Amygdala (tissue), 56 donors: ENCODE measurements around the gene PFAS.
A peak's percentile ranks its signal among the peaks of the same experiment; 100 is the strongest.

ENCODE experiments used
- DNase-seq, 56 donors: peaks; one replicate each; lab custom pipeline; 2025; lab: John Stamatoyannopoulos, UW

PFAS gene

DNA sequence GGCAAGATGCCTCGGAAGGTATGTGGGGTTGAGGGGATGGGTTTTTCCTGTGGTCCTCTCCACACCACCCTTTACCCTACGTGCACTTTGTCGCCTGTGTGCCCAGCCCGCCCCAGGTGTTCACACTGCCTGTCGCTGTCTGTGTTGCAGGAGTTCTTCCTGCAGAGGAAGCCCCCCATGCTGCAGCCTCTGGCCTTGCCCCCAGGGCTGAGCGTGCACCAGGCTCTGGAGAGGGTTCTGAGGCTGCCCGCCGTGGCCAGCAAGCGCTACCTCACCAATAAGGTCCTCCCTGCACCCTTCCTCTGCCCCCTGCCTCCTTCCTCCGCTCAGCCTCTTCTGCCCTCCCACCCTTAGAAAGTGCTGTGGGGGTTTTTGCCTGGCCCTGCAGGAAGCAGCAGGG lies 15.2 kb downstream of the PFAS start:
- DNase-seq = no peak

DNA sequence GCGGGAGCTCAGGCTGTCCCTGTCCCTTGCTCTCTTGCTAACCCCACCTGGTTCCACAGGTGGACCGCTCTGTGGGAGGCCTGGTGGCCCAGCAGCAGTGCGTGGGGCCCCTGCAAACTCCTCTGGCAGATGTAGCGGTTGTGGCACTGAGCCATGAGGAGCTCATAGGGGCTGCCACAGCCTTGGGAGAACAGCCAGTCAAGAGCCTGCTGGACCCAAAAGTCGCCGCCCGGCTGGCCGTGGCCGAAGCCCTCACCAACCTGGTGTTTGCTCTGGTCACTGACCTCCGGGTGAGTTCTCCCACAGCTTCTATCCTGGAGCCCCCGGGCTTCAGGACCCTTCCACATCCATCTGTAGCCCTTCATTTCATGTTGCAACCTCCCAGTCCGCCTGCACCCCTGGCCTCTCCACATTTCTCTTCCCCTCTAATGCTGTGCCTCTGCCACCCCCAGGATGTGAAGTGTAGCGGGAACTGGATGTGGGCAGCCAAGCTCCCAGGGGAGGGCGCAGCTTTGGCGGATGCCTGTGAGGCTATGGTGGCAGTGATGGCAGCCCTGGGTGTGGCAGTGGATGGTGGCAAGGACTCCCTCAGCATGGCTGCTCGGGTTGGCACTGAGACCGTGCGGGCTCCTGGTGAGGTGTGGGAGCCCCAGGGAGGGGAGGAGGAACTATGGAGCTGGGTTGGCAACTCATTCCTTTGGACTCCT lies 15.9 kb downstream of the PFAS start:
- no peak for DNase-seq

DNA sequence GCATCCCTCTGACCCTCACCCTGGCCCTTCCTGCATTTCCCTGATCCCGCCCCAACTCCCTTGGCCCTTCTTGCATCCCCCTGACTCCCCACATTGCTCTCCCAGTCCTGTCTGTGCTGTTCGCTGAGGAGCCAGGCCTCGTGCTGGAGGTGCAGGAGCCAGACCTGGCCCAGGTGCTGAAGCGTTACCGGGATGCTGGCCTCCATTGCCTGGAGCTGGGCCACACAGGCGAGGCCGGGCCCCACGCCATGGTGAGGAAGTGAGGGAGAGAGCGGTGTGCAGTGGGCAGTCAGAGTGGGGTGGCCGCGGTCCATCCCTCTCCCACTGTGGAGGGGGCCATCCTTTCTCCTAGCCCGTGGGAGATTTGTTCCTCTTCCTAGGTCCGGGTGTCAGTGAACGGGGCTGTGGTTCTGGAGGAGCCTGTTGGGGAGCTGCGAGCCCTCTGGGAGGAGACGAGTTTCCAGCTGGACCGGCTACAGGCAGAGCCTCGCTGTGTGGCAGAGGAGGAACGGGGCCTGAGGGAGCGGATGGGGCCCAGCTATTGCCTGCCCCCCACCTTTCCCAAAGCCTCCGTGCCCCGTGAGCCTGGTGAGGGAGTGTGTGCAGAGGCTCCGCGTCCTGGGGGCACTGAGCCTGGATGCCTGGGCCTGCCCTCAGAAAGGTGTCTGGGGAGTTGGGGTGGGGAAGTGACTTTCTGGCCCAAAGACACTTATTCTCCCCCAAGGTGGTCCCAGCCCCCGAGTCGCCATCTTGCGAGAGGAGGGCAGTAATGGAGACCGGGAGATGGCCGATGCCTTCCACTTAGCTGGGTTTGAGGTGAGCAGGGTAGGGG lies 17.8 kb downstream of the PFAS start:
- no peak for DNase-seq

DNA sequence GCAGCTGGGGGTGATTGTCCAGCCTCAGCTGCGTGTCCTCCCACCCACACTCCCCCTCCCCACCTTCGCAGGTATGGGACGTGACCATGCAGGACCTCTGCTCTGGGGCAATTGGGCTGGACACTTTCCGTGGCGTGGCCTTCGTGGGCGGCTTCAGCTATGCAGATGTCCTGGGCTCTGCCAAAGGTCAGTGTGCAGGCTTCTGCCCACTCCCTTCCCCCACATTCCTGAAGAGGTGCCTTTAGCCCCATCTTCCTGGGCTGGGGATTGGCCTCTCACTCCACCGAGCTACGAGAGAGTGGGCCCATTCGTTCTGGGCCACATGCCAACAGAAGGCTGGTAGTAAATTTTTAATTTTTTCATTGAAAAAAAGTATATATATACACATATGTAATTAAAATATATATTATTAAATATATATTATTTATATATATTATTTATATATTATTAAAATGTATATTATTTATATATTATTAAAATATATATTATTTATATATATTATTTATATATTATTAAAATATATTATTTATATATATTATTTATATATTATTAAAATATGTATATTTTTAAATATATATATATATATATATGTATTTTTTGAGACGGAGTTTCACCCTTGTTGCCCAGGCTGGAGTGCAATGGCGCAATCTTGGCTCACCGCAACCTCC lies 18.5 kb downstream of the PFAS start:
- DNase-seq = no peak

DNA sequence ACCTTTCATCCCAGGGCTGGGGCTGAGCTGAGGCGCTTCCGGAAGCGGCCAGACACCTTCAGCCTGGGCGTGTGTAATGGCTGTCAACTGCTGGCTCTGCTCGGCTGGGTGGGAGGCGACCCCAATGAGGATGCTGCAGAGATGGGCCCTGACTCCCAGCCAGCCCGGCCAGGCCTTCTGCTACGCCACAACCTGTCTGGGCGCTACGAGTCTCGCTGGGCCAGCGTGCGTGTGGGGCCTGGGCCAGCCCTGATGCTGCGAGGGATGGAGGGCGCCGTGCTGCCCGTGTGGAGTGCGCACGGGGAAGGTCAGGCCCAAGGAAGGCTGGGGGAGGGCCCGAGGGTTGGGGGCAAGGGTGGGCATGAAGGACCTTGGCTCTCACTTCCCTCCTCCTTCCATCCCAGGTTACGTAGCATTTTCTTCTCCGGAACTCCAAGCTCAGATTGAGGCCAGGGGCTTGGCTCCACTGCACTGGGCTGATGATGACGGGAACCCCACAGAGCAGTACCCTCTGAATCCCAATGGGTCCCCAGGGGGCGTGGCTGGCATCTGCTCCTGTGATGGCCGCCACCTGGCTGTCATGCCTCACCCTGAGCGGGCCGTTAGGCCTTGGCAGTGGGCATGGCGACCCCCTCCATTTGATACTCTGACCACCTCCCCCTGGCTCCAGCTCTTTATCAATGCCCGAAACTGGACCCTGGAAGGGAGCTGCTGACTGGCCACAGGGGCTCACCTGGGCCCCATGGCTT lies 19.6 kb downstream of the PFAS start:
- no peak for DNase-seq

DNA sequence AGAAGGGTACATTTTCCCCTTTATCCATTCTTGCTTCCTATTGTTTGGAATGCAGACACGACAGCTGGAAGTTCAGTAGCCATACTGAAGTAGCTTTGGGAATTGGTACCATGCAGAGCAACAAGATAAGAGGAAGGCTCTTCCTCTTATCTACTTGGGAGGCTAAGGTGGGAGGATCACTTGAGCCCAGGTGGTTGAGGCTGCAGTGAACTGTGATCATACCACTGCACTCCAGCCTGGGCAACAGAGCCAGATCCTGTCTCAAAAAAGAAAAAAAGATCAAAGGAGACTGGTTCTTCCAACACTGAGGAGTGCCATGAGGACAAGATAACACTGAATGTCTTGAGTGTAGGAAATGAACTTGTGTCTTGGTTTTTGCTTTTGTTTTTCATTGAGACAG lies 23.3 kb downstream of the PFAS start:
- no peak for DNase-seq

DNA sequence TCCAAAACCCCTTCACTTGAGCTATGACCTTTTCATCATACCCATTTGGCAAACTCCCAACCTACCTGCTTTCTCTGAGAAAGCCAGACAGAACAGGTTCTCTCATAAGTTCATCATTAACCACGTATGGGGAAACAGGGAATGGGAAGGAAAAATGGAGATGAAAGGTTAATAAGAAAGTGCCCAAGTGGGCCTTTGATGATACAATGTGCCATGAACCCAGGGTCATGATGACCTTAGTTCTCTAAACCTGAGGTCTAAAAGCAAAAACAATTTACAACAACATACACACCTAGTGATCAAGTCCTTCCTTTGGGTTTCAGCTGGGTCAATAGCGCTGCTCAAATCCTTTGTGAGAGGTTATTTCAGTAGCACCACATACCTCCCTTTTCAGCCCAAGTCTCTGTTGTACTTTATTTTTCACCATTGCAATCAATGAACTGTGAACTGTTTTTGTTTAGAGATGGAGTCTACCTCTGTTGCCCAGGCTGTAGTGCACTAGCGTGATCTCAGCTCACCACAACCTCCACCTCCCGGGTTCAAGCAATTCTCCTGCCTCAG lies 24.9 kb downstream of the PFAS start:
- DNase-seq = no peak

DNA sequence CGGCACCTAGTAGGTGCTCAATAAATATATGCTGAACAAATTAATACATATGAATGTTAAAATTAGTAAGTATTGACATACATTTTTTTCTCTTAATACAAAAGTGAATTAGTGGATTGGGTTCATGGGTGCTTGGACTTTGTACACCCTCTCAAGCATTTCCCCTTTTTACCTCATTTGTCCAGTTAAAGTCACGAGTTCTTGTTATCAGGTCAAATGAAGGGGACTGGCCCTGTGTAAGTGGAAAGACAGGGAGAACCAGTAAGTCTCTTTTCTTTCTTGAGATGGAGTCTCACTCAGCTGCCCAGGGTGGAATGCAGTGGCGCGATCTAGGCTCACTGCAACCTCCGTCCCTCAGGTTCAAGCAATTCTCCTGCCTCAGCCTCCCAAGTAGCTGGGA lies 25.7 kb downstream of the PFAS start:
- DNase-seq = no peak

DNA sequence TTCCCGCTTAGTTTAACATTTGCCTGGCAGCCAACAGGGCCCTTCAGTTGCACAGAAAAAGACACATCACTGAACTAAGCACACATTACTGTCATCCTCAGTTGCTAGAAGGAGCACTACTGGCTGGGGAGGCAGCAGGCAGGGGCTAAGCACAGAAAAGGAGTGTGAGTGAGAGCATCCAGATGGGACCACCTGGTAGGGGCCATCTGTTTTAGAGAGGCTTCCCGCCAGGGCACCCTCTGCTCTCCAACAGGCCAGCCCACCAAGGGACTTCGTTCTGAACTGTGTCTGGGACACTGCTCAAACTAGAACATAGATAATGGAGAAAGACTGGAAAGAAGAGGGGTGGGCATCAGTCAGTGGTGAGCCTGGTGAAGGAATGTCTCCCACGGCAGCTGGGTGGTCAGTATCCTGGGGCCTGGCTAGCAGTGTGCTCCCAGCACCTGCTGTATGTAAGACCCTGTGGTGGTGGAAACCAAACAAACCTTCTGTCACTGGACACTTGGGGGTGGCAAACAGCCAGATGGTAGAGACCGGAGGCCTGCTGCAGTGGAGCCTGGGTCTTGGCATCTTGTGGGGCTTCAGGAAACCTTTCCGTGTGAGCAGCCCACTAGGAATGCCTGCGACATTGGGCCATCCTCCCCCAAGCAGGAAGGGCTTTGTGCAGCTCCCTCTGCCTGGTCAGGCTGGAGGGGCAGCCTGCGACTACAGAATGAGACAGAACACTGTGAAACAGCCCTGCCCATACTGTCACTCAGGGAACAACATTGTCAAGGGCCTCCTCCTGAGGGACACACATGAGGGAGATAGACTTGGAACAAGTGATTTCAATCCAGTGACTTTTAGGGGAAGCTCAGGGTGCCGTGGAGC lies 26.6 kb downstream of the PFAS start:
- DNase-seq = no peak

DNA sequence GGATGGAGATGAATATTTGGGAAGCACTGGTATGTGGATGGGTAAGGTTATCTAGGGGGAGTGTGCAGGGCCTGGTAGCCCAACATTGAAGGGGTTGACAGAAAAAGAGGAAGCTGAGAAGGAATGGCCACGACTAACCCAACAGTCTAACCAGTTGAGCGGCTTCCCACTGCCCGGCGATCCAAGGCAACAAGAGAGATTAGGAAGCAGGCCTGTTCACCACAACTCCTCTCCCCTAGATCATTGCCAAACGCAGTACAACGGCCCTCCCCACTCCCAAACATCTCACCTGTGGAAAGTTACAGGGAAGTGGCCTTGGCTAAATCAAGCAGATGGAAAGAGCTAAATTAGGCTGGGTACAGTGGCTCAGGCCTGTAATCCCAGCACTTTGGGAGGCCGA lies 28.2 kb downstream of the PFAS start:
- no peak for DNase-seq

DNA sequence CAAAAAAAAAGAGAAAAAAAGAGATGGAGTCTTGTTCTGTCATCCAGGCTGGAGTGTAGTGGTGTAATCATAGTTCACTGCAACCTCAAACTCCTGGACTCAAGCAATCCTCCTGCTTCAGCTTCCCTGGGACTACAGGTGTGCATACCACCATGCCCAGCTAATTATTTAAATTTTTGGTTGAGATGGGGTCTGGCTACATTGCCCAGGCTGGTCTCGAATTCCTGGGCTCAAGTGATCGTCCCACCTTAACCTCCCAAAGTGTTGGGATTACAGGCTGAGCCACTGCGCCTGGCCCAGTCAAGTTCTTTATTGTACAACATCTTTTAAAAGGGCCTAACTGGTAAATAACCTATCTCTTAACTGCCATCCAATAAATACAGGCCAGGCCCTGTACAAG lies 33.3 kb downstream of the PFAS start:
- no peak for DNase-seq

DNA sequence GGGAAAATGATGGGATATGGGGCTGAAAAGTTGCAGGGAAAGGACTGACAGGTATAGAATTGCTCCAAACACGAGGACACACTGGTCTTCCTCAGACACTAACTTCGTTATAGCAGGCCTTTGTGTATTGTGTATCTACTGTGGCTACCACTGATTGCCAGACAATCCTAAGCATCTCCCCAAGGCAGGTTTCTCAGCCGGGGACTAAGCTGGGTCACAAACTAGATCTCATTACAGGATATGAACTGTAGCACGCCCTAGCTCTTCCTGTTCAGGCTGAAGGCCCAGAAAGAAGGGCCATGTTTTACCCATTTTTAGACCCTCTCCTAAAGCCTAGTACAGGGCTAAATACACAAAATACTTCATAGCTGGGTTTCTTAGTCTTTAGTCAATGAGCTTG lies 34.3 kb downstream of the PFAS start:
- no peak for DNase-seq

DNA sequence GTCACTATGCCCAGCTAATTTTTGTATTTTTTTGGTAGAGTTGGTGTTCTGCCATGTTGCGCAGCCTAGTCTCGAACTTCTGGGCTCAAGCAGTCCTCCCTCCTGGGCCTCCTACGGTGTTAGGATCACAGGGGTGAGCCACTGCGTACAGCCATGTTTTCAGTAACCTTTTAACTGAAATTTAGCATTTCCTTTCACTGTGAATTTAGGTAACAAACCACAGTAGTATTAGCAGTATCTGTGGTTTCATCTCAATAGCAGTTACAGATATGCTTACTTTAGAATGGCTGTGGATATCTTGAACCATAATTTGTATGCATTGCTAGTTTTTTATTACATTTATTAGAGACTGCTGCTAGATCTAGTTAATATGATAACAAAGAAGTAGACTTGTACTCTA lies 35.0 kb downstream of the PFAS start:
- no peak for DNase-seq

DNA sequence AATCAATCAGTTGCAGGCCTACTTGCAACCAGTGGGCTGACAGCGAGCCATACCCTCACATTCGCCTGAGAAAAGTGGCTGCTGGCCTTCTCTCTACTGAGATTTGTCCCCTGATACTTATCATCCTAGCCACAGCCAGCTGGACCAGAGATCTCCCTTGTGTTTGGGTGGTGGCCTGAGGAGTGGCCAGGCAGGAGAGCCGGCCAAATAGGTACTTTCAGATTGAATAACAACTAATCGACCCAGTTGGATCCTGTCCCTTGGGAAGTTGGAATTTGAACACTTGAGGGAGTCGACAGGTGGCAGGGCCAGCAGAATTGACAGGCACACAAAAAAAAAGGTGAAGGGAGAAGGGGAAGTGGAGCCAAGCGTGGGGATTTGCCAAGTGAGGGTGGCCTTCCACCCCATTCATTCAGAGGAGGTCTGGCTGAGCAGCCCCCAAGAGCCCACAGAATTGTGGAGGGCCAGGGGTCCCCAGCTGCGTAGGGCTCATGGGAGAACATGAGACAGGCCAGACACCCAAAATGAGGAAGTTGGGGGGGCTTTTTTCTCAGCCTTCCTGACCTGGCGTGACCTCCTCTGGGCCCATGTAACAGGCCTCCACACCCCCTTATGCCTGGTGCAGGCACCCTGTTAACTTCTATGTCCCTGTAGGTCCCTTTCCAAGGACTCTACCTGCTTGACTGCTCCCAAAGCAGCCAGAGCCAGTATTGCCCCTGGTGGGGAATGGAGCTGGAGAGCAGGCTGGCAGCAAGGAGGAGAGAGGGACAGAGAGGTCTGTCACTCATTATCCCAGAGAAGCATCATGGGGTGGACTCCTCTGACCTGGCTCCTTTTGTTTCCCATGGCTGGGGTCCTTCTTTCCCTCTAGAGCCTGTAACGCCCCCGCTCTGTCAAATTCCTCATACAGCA lies 36.4 kb downstream of the PFAS start:
- no peak for DNase-seq

DNA sequence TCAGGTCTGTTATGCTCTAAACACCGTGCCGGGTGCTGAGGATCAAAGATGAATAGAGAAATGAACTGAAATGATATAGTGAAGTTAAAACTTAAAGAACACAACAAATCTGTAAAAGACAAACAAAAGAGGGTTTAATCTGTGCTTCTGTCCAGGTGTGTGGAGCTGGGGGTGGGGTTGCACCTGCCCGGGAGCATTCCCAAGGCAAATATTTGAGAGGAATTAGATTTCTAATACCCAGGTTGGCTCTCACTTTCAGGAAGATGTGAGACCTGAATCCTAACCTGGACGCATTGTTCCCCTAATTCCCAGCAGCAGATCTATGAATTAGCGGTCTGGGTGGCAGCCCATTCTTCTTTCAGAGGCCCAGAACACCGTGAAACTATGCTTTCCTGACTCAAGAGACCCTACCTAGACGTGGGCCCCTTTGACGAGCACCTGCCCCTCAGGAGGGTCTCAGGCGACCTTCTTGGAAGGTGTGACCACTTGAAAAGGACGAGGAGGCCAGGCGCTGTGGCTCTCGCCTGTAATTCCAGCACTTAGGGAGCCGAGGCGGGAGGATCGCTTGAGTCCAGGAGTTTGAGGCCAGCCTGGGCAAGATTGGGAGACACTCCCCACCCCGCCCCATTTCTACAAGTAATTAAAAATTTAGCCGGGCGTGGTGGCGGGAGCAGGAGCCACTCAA lies 38.7 kb downstream of the PFAS start:
- no peak for DNase-seq

DNA sequence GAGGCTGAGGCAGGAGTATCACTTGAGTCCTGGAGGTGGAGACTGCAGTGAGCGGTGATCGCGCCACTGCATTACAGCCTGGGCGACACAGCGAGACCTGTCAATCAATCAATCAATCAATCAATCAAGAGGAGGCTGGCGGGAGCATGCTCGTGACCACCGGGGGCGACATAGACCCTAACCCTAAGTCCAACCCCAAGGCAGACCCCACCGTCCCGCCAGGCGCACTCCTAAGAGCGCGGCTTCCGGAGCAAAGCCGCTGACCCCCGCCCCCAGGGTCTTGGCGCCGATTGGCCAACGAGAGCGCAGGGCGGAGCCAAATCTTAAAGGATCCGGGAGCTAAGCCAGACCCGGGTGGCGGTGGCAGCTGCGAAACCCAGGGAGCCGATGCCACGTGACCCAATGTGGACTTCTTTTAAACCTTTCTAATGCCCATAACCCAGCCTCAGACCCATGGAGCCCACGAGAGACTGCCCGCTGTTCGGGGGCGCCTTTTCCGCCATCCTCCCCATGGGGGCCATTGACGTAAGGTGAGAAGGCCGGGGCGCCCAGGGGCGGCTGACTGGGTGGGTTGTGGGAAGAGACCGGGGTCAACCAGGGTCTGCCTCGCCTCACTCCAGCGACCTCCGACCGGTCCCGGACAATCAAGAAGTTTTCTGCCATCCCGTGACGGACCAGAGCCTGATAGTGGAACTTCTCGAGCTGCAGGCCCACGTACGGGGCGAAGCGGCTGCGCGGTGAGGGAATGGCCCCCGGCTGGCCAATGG lies 39.4 kb downstream of the PFAS start, which contains the start of gene RANGRF:
Gene RANGRF (plus strand): TSS at position 335 of the 767 bp plus-strand sequence. CDS start 119 bp downstream, at position 454.
- DNase-seq = peak; percentile 17 to 94 (median 80)

DNA sequence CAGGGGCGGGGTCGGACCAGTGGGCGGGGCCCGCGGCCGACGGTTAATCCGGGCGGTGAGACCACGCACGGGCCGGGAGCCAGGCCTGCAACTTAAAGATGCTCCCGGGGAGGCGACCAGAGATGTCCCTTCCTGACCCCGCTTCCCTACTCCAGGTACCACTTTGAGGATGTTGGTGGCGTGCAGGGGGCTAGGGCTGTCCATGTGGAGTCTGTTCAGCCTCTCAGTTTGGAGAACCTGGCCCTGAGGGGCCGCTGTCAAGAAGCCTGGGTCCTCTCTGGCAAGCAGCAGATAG lies 40.0 kb downstream of the PFAS start:
- peak in 3 of 56 donors; percentile 13 to 57 (median 49) for DNase-seq
